PFSK-1 (cell line): ENCODE results near the gene LAMA3.

Experiments
- FOXP2 ChIP-seq: optimal IDR thresholded peaks from 2 replicates; pipeline ENCODE3; 2011; ENCODE audit warnings: borderline replicate concordance, control low read depth, inconsistent platforms; ENCODE audit not compliant: insufficient read depth; ENCODE audit errors: extremely low read length, extremely low read depth
- POLR2AphosphoS5 ChIP-seq: IDR thresholded peaks from 2 replicates; pipeline ENCODE4 v1.6.1; 2012; ENCODE audit warnings: low read depth, mild to moderate bottlenecking, control low read depth, low read length, moderate library complexity
- SIN3A ChIP-seq: IDR thresholded peaks from 2 replicates; pipeline ENCODE4 v1.6.1; 2012; ENCODE audit warnings: mild to moderate bottlenecking, low read length, moderate library complexity, borderline replicate concordance; ENCODE audit not compliant: insufficient read depth
- TAF1 ChIP-seq: IDR thresholded peaks from 2 replicates; pipeline ENCODE4 v1.6.1; 2012; ENCODE audit warnings: low read length, control low read depth, borderline replicate concordance; ENCODE audit not compliant: insufficient read depth
- TF ChIP-seq, protein P1 (sequence below), 2 experiments: IDR thresholded peaks; 2 replicates each; pipeline versions ENCODE4 v1.6.1 to v1.8.0; 2011 to 2012; ENCODE audit warnings: low read depth in 2 of 2, low read length in 2 of 2, control low read depth in 1 of 2, inconsistent platforms in 1 of 2, mild to moderate bottlenecking in 1 of 2, moderate library complexity in 1 of 2; ENCODE audit not compliant: insufficient read depth in 1 of 2

The LAMA3 gene

GRCh38 chr18:23977719-23978483 lies 288.6 kb downstream of the LAMA3 start:
- TF ChIP-seq, protein P1, sequence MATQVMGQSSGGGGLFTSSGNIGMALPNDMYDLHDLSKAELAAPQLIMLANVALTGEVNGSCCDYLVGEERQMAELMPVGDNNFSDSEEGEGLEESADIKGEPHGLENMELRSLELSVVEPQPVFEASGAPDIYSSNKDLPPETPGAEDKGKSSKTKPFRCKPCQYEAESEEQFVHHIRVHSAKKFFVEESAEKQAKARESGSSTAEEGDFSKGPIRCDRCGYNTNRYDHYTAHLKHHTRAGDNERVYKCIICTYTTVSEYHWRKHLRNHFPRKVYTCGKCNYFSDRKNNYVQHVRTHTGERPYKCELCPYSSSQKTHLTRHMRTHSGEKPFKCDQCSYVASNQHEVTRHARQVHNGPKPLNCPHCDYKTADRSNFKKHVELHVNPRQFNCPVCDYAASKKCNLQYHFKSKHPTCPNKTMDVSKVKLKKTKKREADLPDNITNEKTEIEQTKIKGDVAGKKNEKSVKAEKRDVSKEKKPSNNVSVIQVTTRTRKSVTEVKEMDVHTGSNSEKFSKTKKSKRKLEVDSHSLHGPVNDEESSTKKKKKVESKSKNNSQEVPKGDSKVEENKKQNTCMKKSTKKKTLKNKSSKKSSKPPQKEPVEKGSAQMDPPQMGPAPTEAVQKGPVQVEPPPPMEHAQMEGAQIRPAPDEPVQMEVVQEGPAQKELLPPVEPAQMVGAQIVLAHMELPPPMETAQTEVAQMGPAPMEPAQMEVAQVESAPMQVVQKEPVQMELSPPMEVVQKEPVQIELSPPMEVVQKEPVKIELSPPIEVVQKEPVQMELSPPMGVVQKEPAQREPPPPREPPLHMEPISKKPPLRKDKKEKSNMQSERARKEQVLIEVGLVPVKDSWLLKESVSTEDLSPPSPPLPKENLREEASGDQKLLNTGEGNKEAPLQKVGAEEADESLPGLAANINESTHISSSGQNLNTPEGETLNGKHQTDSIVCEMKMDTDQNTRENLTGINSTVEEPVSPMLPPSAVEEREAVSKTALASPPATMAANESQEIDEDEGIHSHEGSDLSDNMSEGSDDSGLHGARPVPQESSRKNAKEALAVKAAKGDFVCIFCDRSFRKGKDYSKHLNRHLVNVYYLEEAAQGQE (IDR thresholded peaks at IDR 0.05; ENCODE audit: insufficient read depth in 1 of 2, low read depth in 2 of 2, low read length in 2 of 2), result no peak
- TF ChIP-seq TAF1 (no peak), FOXP2 (no peak), POLR2AphosphoS5 (no peak), SIN3A (no peak)

DNA sequence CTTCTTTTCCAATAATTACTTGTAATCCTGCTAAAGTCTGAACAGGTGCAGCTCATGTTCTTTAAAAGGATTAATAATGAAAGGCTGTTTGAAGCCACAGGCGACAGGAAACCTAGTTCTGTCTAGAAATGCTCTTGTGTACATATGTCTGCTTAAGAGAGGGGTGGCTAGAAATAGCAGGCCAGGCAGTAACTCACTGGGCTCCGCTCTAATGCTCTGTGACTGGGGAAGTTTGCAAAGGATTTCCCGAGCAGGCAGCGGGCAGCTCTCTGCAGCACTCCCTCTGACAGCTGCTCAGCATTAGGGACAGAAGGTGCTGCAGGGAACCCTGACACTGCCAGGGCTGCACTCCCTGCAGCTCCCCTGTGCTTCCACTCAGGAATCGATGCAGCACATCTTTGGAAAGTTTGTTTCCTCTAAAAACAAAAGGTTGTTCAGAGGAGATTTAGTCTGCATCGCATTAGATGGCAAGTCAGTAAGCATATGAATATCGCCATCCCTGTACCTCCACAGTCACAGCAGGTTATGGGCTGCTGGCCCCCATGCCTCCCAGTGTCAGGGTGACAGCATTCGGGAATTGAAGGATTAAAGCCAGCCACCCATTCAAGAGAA lies 292.2 kb downstream of the LAMA3 start:
- no peak for TF ChIP-seq POLR2AphosphoS5

DNA sequence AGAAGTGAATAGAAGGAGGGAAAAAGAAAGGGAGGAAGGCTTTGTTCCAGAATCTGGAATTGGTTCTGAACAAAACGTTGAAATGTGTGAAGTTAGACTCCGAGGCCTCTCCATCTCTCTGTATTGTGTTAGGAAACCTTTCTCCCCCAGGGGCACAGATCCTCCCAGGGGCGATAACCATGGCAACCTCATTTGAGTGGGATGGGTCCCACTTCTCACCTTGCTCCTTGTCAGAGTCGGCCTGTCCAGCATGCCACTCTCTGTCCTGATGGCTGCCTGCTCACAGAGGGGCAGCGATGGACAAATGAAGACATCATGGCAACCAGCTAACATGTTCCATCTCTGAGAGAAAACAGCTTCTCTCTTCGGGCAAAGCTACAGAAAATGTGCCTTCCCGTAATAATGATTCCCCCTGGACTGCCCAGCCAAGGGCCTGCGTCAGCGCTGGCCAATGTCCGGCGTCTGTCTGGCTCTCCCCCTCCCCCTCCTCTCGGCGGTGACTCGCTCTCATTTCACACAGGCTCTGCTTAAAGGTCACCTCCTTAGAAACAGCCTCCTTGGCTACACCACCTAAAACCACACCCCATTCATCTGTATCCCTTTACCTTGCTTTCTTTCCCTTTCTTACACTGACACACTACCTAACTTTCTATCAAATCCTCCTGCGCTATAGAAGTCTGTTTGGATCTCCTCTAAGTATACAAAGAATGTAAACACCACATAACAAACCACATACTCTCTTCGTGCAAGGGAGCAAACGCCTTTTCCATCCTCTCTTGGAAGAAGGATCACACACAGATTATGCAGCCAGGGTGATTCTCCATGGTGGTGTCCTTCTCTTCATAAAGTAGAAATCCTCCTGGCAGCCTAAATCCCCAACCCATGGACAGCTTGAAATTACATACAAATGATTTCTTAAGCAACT lies 293.2 kb downstream of the LAMA3 start:
- TF ChIP-seq TAF1 (peak; percentile 39; the same call in 1 of the 2 replicates), SIN3A (no peak; the same call in 1 of the 2 replicates), FOXP2 (peak; percentile 44), POLR2AphosphoS5 (peak; percentile 65)
- TF ChIP-seq, protein P1 (IDR thresholded peaks at IDR 0.05; ENCODE audit: insufficient read depth in 1 of 2, low read depth in 2 of 2, low read length in 2 of 2), result 0 out of 4 replicates have a peak, but pooled peaks of 1 of the 2 experiments have one; percentile 37

DNA sequence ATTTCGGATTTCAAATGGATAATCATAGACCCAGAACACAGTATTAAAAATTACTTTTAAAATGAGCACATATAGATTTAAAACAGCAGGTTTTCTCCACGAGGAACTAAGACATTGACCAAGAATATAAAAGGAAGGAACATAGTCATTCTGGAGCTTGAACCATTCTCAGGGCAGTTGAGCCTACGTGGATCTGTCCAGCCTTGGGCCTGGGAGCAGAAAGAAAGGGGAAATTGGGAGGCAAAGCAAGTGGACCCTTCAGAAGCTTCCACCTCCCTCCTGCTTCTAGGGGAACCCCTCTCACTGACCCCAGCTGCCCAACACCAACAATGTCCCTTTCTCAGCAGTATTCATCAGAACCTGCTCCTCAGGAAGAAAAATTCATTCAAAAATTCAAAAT lies 293.9 kb downstream of the LAMA3 start:
- TF ChIP-seq, protein P1 (IDR thresholded peaks at IDR 0.05; ENCODE audit: insufficient read depth in 1 of 2, low read depth in 2 of 2, low read length in 2 of 2), result peak; percentile 36 to 74; a peak in 3 of 4 replicates
- TF ChIP-seq TAF1 (no peak), POLR2AphosphoS5 (no peak), SIN3A (no peak), FOXP2 (no peak)

GRCh38 chr18:23986600-23987359 lies 297.5 kb downstream of the LAMA3 start:
- TF ChIP-seq SIN3A, result no peak
- TF ChIP-seq, protein P1 (IDR thresholded peaks at IDR 0.05; ENCODE audit: insufficient read depth in 1 of 2, low read depth in 2 of 2, low read length in 2 of 2), result no peak
- TF ChIP-seq POLR2AphosphoS5, result no peak
- no peak for TF ChIP-seq FOXP2
